H9 (cell line): ENCODE measurements around the gene FAR1. TPM values are rescaled to one million over a fixed set of nuclear protein-coding genes. Genes with fewer than 3 reads are reported as not detected.

Experiments used
- DNase-seq: peaks from one replicate; pipeline ENCODE4 v3.0.0-alpha.2; 2017
- H2AFZ ChIP-seq: one replicate; pipeline ENCODE4 v1.6.1; 2013; ENCODE audit warnings: mild to moderate bottlenecking, low read length, control low read depth, moderate library complexity
- H2AK5ac ChIP-seq: 2 replicates; pipeline ENCODE4 v1.6.1; 2013; ENCODE audit warnings: low read length, control low read depth, mixed read lengths; ENCODE audit not compliant: insufficient read length
- H2BK120ac ChIP-seq: one replicate; pipeline ENCODE4 v1.6.1; 2013; ENCODE audit warnings: low read depth, mild to moderate bottlenecking, low read length, control low read depth, inconsistent platforms; ENCODE audit not compliant: poor library complexity, severe bottlenecking
- H2BK12ac ChIP-seq: 2 replicates; pipeline ENCODE4 v1.6.1; 2013; ENCODE audit warnings: low read length, control low read depth, mixed read lengths, low read depth; ENCODE audit not compliant: insufficient read length
- H2BK15ac ChIP-seq: 2 replicates; pipeline ENCODE4 v1.6.1; 2013; ENCODE audit warnings: low read depth, low read length, control low read depth
- H2BK20ac ChIP-seq: one replicate; pipeline ENCODE4 v1.6.1; 2013; ENCODE audit warnings: low read depth, mild to moderate bottlenecking, low read length, control low read depth, inconsistent platforms; ENCODE audit not compliant: poor library complexity, severe bottlenecking
- H2BK5ac ChIP-seq: 2 replicates; pipeline ENCODE4 v1.6.1; 2013; ENCODE audit warnings: low read length, control low read depth, mixed read lengths; ENCODE audit not compliant: insufficient read length
- H3K14ac ChIP-seq: 2 replicates; pipeline ENCODE4 v1.6.1; 2013; ENCODE audit warnings: low read length, control low read depth; ENCODE audit not compliant: insufficient read depth
- H3K18ac ChIP-seq: 2 replicates; pipeline ENCODE4 v1.6.1; 2013; ENCODE audit warnings: low read depth, mild to moderate bottlenecking, mixed read lengths, low read length, control low read depth; ENCODE audit not compliant: insufficient read length
- H3K23ac ChIP-seq: 2 replicates; pipeline ENCODE4 v1.6.1; 2013; ENCODE audit warnings: low read length, control low read depth, mixed read lengths, low read depth; ENCODE audit not compliant: insufficient read length
- H3K23me2 ChIP-seq: 2 replicates; pipeline ENCODE4 v1.6.1; 2013; ENCODE audit warnings: low read depth, mild to moderate bottlenecking, mixed read lengths, low read length, control low read depth; ENCODE audit not compliant: insufficient read length, poor library complexity, severe bottlenecking
- H3K27ac ChIP-seq: 2 replicates; pipeline ENCODE4 v1.5.1; 2013; ENCODE audit warnings: low read length, control low read depth, mixed read lengths, low read depth; ENCODE audit not compliant: insufficient read length
- H3K27me3 ChIP-seq: 2 replicates; pipeline ENCODE4 v1.6.1; 2013; ENCODE audit warnings: low read length, control low read depth, inconsistent platforms; ENCODE audit not compliant: insufficient read depth
- H3K4ac ChIP-seq: 2 replicates; pipeline ENCODE4 v1.6.1; 2013; ENCODE audit warnings: low read depth, mild to moderate bottlenecking, control low read depth, inconsistent platforms, low read length, moderate library complexity
- H3K4me1 ChIP-seq: 2 replicates; pipeline ENCODE4 v1.6.1; 2013; ENCODE audit warnings: low read length, control low read depth, inconsistent platforms; ENCODE audit not compliant: insufficient read depth
- H3K4me2 ChIP-seq: 2 replicates; pipeline ENCODE4 v1.6.1; 2013; ENCODE audit warnings: low read length, control low read depth, mixed read lengths; ENCODE audit not compliant: insufficient read length, insufficient read depth
- H3K56ac ChIP-seq: 2 replicates; pipeline ENCODE4 v1.6.1; 2013; ENCODE audit warnings: low read depth, mild to moderate bottlenecking, mixed read lengths, low read length, control low read depth; ENCODE audit not compliant: insufficient read length
- H3K79me1 ChIP-seq: 2 replicates; pipeline ENCODE4 v1.6.1; 2013; ENCODE audit warnings: low read depth, mild to moderate bottlenecking, moderate library complexity, low read length, control low read depth, inconsistent platforms; ENCODE audit not compliant: insufficient read depth, poor library complexity, severe bottlenecking
- H3K79me2 ChIP-seq: 2 replicates; pipeline ENCODE4 v1.6.1; 2013; ENCODE audit warnings: low read length, control low read depth, inconsistent platforms; ENCODE audit not compliant: insufficient read depth
- H3K9ac ChIP-seq: 2 replicates; pipeline ENCODE4 v1.6.1; 2013; ENCODE audit warnings: low read length, control low read depth, mixed read lengths; ENCODE audit not compliant: insufficient read length; ENCODE audit errors: extremely low read depth
- H3K9me3 ChIP-seq: one replicate; pipeline ENCODE4 v1.6.1; 2013; ENCODE audit warnings: low read depth, low read length, inconsistent platforms; ENCODE audit not compliant: control insufficient read depth
- H3T11ph ChIP-seq: one replicate; pipeline ENCODE4 v1.6.1; 2013; ENCODE audit warnings: mild to moderate bottlenecking, low read length, control low read depth, inconsistent platforms
- H4K20me1 ChIP-seq: one replicate; pipeline ENCODE4 v1.6.1; 2013; ENCODE audit not compliant: control insufficient read depth, insufficient read length, insufficient read depth
- H4K5ac ChIP-seq: 2 replicates; pipeline ENCODE4 v1.6.1; 2013; ENCODE audit warnings: low read depth, mild to moderate bottlenecking, mixed read lengths, low read length, control low read depth; ENCODE audit not compliant: insufficient read length
- H4K8ac ChIP-seq: replicated peaks from 2 replicates; pipeline ENCODE4 v1.6.1; 2013; ENCODE audit warnings: low read length, control low read depth, mixed read lengths, low read depth; ENCODE audit not compliant: insufficient read length
- H4K91ac ChIP-seq: 2 replicates; pipeline ENCODE4 v1.6.1; 2013; ENCODE audit warnings: low read depth, mild to moderate bottlenecking, moderate library complexity, mixed read lengths, low read length, control low read depth; ENCODE audit not compliant: insufficient read length
- H3K27ac Mint-ChIP-seq, 3 experiments: 2 replicates in 2 of 3; 3 replicates in 1 of 3; pipeline ENCODE4 v1.8.0; 2020 to 2021; ENCODE audit warnings: mixed read lengths in 3 of 3, mild to moderate bottlenecking in 1 of 3, moderate library complexity in 1 of 3
- H3K27me3 Mint-ChIP-seq: 2 replicates; pipeline ENCODE4 v1.8.0; 2021; ENCODE audit warnings: low read depth, mild to moderate bottlenecking, moderate library complexity, mixed read lengths
- H3K36me3 Mint-ChIP-seq, 3 experiments: 2 replicates in 2 of 3; 3 replicates in 1 of 3; pipeline ENCODE4 v1.8.0; 2020 to 2021; ENCODE audit warnings: low read depth in 3 of 3, mixed read lengths in 3 of 3; ENCODE audit not compliant: insufficient read depth in 1 of 3
- H3K4me1 Mint-ChIP-seq, 2 experiments: 2 replicates each; pipeline ENCODE4 v1.8.0; 2020; ENCODE audit warnings: mixed read lengths in 2 of 2
- H3K4me3 Mint-ChIP-seq, 2 experiments: 2 replicates in 1 of 2; 3 replicates in 1 of 2; pipeline ENCODE4 v1.8.0; 2020 to 2021; ENCODE audit warnings: mild to moderate bottlenecking in 2 of 2, mixed read lengths in 2 of 2, moderate library complexity in 1 of 2
- H3K9me3 Mint-ChIP-seq, 2 experiments: 2 replicates in 1 of 2; 3 replicates in 1 of 2; pipeline ENCODE4 v1.8.0; 2020; ENCODE audit warnings: mild to moderate bottlenecking in 2 of 2, mixed read lengths in 2 of 2, moderate library complexity in 1 of 2
- total RNA-seq: library from RNA; stranded (reverse); gene quantifications from 2 replicates; pipeline ENCODE4 v1.2.1, GENCODE V29; 2021
- TF ChIP-seq, protein P1 (sequence below): fragments of 200-600 bp; sonication (generic); conservative IDR thresholded peaks from 3 replicates; pipeline ENCODE4 v1.8.0; 2021; ENCODE audit warnings: antibody characterized with exemption, mild to moderate bottlenecking

The FAR1 gene
- total RNA-seq, 1 experiment from 2014 or later: 72.5 TPM

DNA sequence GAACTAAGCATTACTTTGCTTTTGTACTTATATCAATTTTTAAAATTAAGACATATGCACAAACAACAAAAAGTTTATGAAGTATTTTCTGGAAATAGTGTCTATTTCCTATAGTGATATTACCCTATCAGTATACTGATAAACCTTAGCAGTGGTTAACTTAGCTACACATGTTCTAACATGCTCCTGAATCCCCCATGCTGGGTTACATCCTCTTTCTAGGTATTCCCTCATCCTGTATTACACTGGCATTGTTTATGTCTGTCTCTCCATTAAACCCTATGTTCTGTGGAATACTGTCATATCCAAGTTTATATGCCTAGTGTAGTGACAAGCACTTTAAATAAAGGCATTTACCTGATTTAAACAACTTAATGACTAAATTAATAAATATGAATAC, 1.8 kb upstream of the FAR1 start:
- H3K79me1 ChIP-seq: no peaks in the 10 kb centered on the region
- no peak overlapping the region for H3K18ac ChIP-seq
- no peak overlapping the region for H2BK120ac ChIP-seq
- no peak overlapping the region for H3T11ph ChIP-seq
- H2AK5ac ChIP-seq: no peak overlapping the region
- no peak overlapping the region for H2AFZ ChIP-seq
- Mint-ChIP-seq H3K27ac (no peak overlapping the region), H3K9me3 (no peaks in the 10 kb centered on the region), H3K36me3 (no peaks in the 10 kb centered on the region; a peak in 1 of 7 replicates), H3K4me1 (peaks cover 24 to 25% of the 10 kb centered on the region in 2 experiments), H3K27me3 (no peaks in the 10 kb centered on the region; the same call in 1 of the 2 replicates), H3K4me3 (no peak overlapping the region)
- no peak overlapping the region for H2BK12ac ChIP-seq
- no peak for DNase-seq
- no peak overlapping the region for H3K14ac ChIP-seq
- H2BK5ac ChIP-seq: no peak overlapping the region
- no peaks in the 10 kb centered on the region for H3K27me3 ChIP-seq
- peaks cover 24% of the 10 kb centered on the region; the same call in 1 of the 2 replicates for H3K79me2 ChIP-seq
- H3K4me1 ChIP-seq: no peaks in the 10 kb centered on the region; the same call in 1 of the 2 replicates
- H3K27ac ChIP-seq: no peak overlapping the region
- no peak overlapping the region for H4K91ac ChIP-seq
- no peak overlapping the region for H4K5ac ChIP-seq
- H2BK15ac ChIP-seq: no peak overlapping the region
- H3K9me3 ChIP-seq: no peaks in the 10 kb centered on the region
- peaks cover 11% of the 10 kb centered on the region for H3K23me2 ChIP-seq
- no peaks in the 10 kb centered on the region for H4K20me1 ChIP-seq
- H3K23ac ChIP-seq: no peak overlapping the region
- TF ChIP-seq, protein P1, sequence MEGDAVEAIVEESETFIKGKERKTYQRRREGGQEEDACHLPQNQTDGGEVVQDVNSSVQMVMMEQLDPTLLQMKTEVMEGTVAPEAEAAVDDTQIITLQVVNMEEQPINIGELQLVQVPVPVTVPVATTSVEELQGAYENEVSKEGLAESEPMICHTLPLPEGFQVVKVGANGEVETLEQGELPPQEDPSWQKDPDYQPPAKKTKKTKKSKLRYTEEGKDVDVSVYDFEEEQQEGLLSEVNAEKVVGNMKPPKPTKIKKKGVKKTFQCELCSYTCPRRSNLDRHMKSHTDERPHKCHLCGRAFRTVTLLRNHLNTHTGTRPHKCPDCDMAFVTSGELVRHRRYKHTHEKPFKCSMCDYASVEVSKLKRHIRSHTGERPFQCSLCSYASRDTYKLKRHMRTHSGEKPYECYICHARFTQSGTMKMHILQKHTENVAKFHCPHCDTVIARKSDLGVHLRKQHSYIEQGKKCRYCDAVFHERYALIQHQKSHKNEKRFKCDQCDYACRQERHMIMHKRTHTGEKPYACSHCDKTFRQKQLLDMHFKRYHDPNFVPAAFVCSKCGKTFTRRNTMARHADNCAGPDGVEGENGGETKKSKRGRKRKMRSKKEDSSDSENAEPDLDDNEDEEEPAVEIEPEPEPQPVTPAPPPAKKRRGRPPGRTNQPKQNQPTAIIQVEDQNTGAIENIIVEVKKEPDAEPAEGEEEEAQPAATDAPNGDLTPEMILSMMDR: no peak
- H3K4me2 ChIP-seq: no peak overlapping the region
- no peak overlapping the region for H3K56ac ChIP-seq
- H3K9ac ChIP-seq: no peak overlapping the region
- no peak overlapping the region for H2BK20ac ChIP-seq
- H4K8ac ChIP-seq: no peak overlapping the region
- H3K4ac ChIP-seq: no peak overlapping the region
